DND-41 (cell line): Measurements from ENCODE around the gene SPOCD1.

Source experiments
- ATAC-seq: fragments of 200-7000 bp; cut with Tn5 transposase; 3 replicates; pipeline ENCODE4 v1.9.1; 2021; ENCODE audit warnings: low read depth; ENCODE audit not compliant: insufficient read depth
- DNase-seq: peaks from one replicate; pipeline ENCODE4 v3.0.0-alpha.2; 2020
- H2AFZ ChIP-seq: 2 replicates; pipeline ENCODE4 v1.6.0; 2012; ENCODE audit warnings: low read depth, low read length
- H3K27ac ChIP-seq: 2 replicates; pipeline ENCODE4 v1.5.1; 2012; ENCODE audit warnings: low read length, inconsistent platforms
- H3K27me3 ChIP-seq: fragments of 200-600 bp; sonication (generic); 2 replicates; pipeline ENCODE4 v1.6.0; 2012; ENCODE audit warnings: low read length, mild to moderate bottlenecking, inconsistent platforms; ENCODE audit not compliant: insufficient read depth, poor library complexity
- H3K36me3 ChIP-seq: 2 replicates; pipeline ENCODE4 v1.5.1; 2012; ENCODE audit warnings: low read length, inconsistent platforms; ENCODE audit not compliant: insufficient read depth
- H3K4me1 ChIP-seq: 2 replicates; pipeline ENCODE4 v1.5.1; 2012; ENCODE audit warnings: mild to moderate bottlenecking, low read length; ENCODE audit not compliant: insufficient read depth
- H3K4me2 ChIP-seq: 2 replicates; pipeline ENCODE4 v1.6.0; 2012; ENCODE audit warnings: mild to moderate bottlenecking, moderate library complexity, low read length, inconsistent platforms; ENCODE audit not compliant: insufficient read depth
- H3K4me3 ChIP-seq, 2 experiments: fragments of 200-600 bp in 1 of 2; shearing (Covaris generic) in 1 of 2; 2 replicates each; pipeline ENCODE4 v1.5.1; 2012 to 2016; ENCODE audit warnings: inconsistent platforms in 2 of 2, low read length in 2 of 2, mild to moderate bottlenecking in 2 of 2, low read depth in 1 of 2, moderate library complexity in 1 of 2
- H3K79me2 ChIP-seq: 2 replicates; pipeline ENCODE4 v1.6.0; 2012; ENCODE audit warnings: low read length, inconsistent platforms; ENCODE audit not compliant: insufficient read depth
- H3K9ac ChIP-seq: 2 replicates; pipeline ENCODE4 v1.6.0; 2012; ENCODE audit warnings: low read depth, mild to moderate bottlenecking, inconsistent platforms, low read length, moderate library complexity
- H3K9me3 ChIP-seq: 2 replicates; pipeline ENCODE4 v1.5.1; 2012; ENCODE audit warnings: low read length, moderate library complexity, mild to moderate bottlenecking, inconsistent platforms; ENCODE audit not compliant: insufficient read depth, severe bottlenecking
- H4K20me1 ChIP-seq: 2 replicates; pipeline ENCODE4 v1.6.0; 2012; ENCODE audit warnings: low read length; ENCODE audit not compliant: insufficient read depth
- EZH2 ChIP-seq: IDR thresholded peaks from 3 replicates; pipeline ENCODE4 v1.6.1; 2012; ENCODE audit warnings: borderline replicate concordance, low read depth, mild to moderate bottlenecking, moderate library complexity, low read length, inconsistent platforms; ENCODE audit not compliant: severe bottlenecking
- TF ChIP-seq, protein P1 (sequence below): IDR thresholded peaks from 2 replicates; pipeline ENCODE4 v1.5.1; 2012; ENCODE audit warnings: borderline replicate concordance, low read length, moderate library complexity, mild to moderate bottlenecking; ENCODE audit not compliant: poor library complexity, severe bottlenecking; ENCODE audit errors: extremely low read depth

SPOCD1 gene

DNA sequence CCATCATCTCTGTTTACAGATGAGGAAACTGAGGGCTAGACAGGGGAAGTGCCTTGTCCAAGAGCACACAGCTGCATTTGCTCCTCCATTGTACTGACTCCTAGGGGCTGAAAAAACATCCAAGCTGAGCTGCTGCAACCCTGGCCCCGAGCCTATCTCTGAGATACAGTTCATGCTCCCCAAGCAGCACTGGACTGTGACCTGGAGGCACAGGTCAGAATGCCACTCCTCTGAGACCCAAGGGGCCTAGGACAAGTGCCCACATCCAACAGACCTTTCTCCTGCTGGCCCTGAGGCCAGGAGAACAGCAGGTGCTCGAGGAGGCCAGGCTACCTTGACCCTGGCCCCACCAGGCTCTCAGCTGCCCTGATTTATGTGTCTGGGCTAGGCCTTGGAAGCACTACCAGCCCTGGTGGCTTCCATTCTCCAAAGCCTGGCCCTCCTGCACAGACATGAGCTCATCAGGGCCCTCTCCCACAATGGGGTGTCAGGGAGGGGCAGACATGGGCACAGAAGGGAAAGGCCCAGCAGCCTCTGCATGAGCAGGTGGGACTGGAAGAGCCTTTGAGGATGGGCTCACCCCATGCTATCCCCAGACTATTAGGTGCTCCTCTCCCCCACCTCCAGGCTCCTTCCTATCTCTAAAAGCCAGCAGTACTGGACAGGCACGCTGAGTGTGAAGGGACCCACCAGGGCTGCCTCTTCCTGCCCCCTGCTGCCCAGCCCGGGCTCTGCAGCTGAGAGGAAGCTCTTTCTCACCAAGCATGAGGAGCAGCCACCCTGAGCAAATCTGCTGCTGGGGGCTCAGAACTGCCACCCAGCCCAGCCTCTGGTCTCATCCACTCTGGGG is 70.5 kb downstream of the SPOCD1 start:
- Histone ChIP-seq H2AFZ (no peak overlapping the region), H4K20me1 (peaks cover 15% of the 10 kb centered on the region; the same call in 1 of the 2 replicates), H3K9me3 (no peaks in the 10 kb centered on the region), H3K36me3 (no peaks in the 10 kb centered on the region), H3K9ac (no peak overlapping the region), H3K79me2 (no peaks in the 10 kb centered on the region), H3K4me1 (no peaks in the 10 kb centered on the region), H3K4me3 (no peak overlapping the region), H3K27me3 (no peaks in the 10 kb centered on the region), H3K27ac (no peak overlapping the region), H3K4me2 (no peak overlapping the region)
- ATAC-seq (peak; percentile 89), DNase-seq (peak; percentile 67)
- TF ChIP-seq, protein P1, sequence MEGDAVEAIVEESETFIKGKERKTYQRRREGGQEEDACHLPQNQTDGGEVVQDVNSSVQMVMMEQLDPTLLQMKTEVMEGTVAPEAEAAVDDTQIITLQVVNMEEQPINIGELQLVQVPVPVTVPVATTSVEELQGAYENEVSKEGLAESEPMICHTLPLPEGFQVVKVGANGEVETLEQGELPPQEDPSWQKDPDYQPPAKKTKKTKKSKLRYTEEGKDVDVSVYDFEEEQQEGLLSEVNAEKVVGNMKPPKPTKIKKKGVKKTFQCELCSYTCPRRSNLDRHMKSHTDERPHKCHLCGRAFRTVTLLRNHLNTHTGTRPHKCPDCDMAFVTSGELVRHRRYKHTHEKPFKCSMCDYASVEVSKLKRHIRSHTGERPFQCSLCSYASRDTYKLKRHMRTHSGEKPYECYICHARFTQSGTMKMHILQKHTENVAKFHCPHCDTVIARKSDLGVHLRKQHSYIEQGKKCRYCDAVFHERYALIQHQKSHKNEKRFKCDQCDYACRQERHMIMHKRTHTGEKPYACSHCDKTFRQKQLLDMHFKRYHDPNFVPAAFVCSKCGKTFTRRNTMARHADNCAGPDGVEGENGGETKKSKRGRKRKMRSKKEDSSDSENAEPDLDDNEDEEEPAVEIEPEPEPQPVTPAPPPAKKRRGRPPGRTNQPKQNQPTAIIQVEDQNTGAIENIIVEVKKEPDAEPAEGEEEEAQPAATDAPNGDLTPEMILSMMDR: peak; percentile 79
- no peak for TF ChIP-seq EZH2

DNA sequence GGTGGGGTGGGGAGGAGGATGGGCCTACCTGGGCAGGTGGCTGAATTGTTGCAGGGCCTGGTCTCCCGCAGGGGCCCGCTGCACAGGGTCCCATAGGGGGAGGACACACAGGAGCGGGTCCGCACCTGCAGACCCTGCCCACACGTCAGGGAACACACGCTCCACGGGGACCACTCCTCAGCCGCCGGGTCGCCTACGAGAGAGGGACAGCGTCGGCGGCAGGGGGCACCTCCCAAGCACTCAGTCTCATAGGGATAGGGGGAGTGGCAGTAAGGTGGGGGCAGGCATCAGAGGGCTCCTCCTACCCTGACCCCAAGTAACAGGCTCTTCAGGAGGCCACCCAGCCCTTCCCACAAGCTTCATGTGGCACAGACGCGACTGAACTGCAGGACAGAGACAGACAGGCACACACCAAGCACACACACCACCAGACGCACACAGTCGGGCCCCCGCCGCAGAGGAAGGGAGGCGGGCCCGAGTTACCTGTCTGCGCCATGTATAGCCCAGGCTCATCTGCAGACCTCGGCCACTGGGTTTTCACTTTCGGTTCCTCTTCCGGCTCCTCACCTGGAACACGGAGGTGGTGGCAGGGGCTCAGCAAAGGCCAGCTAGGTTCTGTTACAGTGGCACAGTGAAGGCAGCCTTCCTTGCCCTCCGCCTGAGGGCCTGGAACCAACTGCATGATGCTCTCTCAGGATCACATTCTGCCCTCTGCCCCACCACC is 71.5 kb downstream of the SPOCD1 start:
- Histone ChIP-seq H3K27ac (no peak overlapping the region), H3K9me3 (no peaks in the 10 kb centered on the region)
- ATAC-seq: no peak

DNA sequence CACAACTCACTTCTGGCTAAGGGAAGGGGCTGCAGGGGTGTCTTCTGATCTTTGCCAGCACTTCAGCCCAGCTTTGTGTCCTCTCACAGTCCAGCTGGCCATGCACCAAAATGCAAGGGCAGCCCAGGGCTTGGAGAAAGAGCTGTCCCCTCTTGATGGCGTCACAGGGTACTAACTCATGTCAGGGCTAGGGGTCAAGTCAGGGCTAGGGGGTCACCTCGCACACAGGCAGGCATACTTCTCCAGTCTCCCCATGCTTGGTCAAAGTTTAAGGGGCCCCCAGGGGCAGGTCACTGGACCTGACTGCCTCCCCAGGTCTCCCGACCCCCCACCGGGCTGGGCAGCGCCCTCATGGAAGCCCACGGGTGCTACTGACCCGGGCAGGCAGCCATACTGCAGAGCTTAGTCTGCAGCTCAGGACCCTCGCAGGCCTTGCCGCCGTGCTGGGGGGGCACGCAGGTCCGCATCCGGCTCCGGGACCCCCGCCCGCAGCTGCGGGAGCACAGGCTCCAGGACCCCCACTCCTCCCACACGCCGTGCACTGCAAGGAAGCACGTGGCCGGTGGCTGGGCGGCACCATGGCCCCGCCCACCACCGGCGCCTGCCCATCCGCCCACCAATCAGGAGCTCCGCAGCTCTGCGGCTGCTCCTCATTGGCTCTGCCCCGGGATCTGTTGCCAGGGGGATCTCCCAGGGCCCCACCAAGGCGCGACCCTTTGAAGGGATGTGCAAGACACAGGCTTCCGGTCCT is 73.2 kb downstream of the SPOCD1 start:
- DNase-seq: no peak
- no peak overlapping the region for H2AFZ ChIP-seq
- H3K4me2 ChIP-seq: no peak overlapping the region
- no peaks in the 10 kb centered on the region for H3K9me3 ChIP-seq
- peaks cover 16% of the 10 kb centered on the region; the same call in 1 of the 2 replicates for H4K20me1 ChIP-seq
- no peak for TF ChIP-seq EZH2
- TF ChIP-seq, protein P1: no peak
- H3K9ac ChIP-seq: no peak overlapping the region
- H3K27ac ChIP-seq: no peak overlapping the region
- H3K79me2 ChIP-seq: no peaks in the 10 kb centered on the region
- ATAC-seq: no peak
- H3K4me3 ChIP-seq: no peak overlapping the region
- H3K27me3 ChIP-seq: no peaks in the 10 kb centered on the region
- H3K4me1 ChIP-seq: no peaks in the 10 kb centered on the region
- H3K36me3 ChIP-seq: no peaks in the 10 kb centered on the region

More for the DNA sequence above, 71.5 kb downstream of the SPOCD1 start:
- Histone ChIP-seq H3K36me3 (no peaks in the 10 kb centered on the region), H3K4me3 (no peak overlapping the region), H3K4me2 (no peak overlapping the region), H4K20me1 (peaks cover 18% of the 10 kb centered on the region; the same call in 1 of the 2 replicates), H3K4me1 (no peaks in the 10 kb centered on the region), H3K9ac (no peak overlapping the region), H2AFZ (no peak overlapping the region), H3K79me2 (no peaks in the 10 kb centered on the region), H3K27me3 (no peaks in the 10 kb centered on the region)
- TF ChIP-seq EZH2: no peak
- TF ChIP-seq, protein P1: no peak
- DNase-seq: no peak
